ENCODE measurements around the gene FOXN3.

Gene FOXN3

DNA sequence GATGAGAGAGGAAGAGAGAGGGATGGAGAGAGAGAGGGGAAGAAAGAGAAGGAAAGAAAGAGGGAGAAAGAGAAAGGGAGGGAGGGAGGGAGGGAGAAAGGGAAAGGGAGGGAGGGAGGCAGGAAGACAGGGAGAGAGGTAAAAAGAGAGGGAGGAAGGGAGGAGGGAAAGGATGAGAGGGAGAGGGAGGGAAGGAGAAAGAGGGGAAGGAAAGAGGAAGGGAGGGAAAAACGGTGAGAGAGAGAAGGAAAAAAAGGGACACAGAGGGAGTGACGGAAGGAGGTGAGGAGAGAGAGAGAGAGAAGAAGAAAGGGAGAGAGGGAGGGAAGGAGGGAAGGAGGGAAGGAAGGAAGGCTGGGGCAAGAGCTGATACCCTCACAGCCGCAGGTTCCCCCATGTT lies 56.8 kb downstream of the FOXN3 start:
- no peak for DNase-seq (ENCODE audit: low read depth in 2 of 2)

DNA sequence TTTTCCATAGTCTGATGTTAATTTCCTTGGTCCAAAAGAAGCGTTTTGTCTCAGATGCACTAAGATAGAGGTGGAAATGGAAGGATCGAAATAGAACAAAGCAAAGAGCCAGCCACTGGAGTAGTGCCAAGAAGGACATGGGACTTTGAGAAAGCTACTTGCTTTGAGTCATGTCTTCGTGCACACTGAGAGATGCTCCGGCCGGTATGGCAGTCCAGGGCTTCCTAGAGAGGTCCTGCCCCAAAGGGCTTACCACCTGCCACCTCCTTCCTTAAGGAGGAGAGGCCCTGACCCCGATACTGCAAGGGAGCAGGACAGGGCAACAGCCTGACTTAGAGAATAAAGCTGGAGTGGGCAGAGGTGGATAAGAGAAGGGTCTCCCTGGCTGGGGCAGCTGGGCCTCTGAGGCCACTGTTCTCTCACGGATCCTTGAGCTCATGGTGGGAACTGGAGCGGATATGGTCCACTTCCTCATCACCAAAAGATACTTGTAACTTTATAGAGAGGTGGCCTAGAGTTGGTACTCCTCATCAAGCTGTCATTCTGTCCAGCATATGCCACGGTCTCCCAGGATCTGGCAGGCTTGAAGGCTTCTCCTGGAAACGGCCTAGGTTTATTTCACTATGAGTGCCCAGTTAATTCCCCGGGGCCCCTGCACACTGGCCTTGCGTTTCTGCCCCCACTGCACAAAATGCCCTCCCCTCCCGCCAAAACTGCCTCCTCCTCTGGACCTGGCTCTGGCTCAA lies 57.4 kb downstream of the FOXN3 start:
- no peak for DNase-seq (ENCODE audit: low read depth in 2 of 2)

DNA sequence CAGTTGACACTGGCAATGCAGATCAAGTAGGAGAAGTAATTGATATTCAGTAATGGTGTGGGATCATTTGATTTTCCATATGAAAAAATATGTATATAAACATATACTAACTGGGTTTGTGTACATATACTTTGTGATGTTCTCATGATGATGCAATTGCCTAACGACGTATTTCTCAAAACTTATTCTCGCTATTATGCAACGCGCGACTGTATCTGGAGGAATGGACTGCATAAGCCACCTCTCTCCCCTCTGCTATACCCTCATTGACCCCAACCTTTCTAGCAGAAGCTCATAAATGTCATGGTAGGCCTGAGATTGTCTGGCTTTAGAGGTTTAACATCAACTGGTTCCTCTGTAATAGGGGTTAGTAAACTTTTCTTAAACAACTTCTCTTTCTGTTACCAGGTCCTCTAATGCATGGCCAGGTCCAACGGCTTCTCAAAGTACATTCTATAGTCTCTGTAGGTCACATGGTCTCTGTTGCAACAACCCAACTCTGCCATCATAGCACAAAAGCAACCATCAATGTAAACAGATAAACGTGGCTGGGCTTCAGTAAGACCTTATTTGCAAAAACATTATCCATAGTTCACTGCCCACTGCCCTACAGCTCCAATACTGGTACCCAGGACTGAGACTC lies 59.3 kb downstream of the FOXN3 start:
- DNase-seq (ENCODE audit: low read depth in 2 of 2), result no peak

DNA sequence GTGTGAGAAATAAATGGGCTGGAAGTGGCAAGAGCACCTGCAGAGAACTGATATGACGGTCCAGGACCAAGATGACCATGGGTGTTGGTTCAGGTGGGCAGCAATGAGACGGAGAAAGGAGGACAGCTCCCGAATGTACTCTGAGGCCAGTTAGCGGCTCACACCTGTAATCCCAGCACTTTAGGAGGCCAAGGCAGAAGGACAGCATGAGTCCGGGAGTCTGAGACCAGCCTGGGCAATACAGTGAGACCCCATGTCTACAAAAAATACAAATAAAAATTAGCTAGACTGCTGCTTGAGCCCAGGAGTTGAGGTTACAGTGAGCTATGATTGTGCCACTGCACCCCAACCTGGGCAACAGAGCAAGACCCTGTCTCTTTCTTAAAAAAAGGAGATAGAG lies 60.1 kb downstream of the FOXN3 start:
- DNase-seq (ENCODE audit: low read depth in 2 of 2), result no peak

DNA sequence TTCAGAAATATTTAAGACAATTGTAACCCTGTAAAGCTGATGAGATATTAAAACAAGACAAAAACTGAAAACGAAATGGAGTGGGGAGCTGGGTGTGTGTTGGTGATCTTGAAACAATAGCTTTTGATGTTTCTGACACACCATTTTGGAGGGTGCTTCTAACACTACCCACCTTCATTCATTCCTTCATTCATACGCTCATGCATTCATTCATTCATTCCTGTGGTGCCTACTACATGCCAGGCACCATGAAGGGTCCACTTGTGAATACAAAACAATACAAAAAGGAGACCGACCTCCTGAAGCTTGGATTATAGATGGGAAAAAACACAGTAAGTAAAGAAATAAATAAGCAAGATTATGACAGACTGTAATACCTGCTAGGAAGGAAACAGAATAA lies 60.5 kb downstream of the FOXN3 start:
- DNase-seq (ENCODE audit: low read depth in 2 of 2), result no peak

DNA sequence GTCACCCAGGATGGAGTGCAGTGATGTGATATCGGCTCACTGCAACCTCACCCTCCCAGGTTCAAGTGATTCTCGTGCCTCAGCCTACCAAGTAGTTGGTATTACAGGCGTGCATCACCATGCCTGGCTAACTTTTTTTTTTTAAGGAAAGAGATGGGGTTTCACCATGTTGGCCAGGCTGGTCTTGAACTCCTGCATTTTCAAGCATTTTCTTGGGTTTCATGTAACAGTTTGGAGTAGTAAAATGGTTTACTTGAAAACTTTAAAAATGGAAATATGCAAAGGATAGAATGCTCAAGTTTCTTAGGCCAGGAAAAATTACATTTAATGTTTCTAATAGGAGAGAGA lies 63.3 kb downstream of the FOXN3 start:
- no peak for DNase-seq (ENCODE audit: low read depth in 2 of 2)

DNA sequence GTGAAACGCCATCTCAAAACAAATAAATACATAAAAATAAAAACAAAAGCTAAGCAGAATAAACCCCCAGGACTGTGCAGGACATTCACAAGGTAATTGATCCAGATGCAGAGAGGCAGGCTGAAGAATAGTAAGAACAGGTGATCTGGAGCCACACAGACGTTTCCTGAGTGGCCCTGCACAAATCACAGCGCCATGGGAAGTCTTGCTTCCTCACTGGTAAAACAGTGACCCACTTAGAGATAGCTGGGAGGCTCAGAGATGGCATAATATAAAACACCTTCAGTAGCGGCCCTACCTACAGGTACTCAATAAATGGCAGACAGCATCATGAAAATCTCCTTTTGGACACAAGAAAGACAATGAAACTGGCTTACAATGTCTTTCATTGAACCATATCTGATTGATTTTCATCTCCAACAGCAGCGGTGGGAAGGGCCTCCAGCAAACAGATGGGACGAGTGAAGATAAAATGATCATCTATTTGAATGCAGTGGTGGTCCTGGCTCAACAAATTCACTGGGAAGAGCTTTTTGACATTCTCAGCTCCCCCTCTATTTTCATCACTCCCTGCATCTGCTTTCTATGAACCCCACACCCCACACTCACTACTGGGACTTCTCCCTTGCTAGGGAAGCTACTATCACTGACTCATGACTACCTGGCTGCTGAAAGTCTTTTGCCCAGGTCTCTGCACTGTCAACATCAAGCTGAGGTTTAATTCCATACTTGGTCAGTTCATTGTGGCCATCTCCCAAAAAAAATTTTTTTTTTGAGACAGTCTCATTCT lies 63.9 kb downstream of the FOXN3 start:
- no peak for DNase-seq (ENCODE audit: low read depth in 2 of 2)

DNA sequence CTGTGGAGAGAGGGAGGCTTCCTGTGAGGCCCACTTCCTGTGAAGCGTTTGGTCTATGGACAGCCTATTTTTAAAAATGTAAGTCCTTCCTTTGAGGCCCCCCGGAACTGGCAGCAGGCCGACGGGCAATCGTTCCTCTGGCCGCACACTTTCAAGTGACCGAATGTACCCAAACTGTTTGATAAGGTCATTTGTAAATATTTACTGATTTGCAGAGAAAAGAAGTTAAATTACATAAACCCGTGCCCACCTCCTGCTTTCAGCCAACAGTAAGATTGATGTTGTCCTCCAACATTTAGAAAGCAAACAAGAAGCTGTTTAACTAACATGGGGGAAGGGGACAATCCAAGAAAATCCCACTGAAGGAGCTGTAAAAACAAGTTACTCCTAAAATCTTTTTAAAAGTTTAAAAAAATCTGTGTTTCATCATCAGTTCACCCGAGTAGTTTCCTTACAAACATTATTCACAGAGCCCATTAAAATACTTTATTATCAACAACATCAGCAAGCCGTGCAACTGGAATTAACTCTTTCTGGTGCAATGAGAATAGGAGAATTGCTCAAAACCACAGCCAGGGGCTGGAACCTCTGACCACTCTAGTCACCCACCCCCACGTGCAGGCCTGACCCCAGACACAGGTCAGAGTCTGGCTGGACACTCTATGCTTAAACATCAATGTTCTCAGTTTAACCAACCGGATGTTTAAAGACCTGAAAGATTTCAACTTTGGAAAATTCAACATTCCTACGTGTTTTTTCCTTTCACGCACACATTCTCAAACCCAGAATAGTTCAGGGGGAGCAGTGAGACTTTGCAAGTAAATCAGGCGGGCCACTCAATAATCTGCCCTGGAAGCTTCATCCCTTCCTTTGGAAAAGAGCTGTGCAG lies 65.3 kb downstream of the FOXN3 start:
- no peak for DNase-seq (ENCODE audit: low read depth in 2 of 2)

DNA sequence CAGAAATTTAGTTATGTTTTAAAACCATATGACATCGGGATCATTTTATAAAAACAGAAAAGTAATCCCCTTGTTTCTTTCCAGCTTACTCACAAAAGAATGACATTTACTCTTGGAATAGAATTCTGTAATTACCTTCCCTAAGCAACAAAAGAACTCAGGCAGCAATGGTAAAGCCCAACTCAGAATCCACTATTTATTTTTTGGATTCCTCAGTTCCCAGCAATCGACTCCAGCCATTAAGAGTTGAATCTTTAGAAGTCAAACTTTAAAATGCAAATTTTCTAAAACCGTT lies 65.9 kb downstream of the FOXN3 start:
- no peak for DNase-seq (ENCODE audit: low read depth in 2 of 2)

DNA sequence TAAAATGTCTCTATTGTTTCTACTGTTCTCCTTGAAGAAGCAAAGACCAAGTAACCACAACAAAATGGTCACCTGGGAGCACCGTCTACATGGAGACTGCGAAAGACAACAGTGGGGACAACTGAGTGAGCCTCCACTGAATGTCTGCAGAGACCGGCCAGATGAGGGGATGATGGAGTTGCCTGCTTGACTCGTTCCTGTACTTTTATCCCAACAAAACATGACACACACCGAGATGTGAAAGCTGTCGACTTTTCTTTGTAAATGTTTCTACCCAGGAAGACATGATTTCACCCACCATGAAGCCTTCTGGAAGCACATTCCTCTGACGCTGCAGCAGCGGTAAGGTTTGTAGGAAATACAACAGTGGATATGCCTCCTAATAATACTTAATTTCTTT lies 66.9 kb downstream of the FOXN3 start:
- no peak for DNase-seq (ENCODE audit: low read depth in 2 of 2)

DNA sequence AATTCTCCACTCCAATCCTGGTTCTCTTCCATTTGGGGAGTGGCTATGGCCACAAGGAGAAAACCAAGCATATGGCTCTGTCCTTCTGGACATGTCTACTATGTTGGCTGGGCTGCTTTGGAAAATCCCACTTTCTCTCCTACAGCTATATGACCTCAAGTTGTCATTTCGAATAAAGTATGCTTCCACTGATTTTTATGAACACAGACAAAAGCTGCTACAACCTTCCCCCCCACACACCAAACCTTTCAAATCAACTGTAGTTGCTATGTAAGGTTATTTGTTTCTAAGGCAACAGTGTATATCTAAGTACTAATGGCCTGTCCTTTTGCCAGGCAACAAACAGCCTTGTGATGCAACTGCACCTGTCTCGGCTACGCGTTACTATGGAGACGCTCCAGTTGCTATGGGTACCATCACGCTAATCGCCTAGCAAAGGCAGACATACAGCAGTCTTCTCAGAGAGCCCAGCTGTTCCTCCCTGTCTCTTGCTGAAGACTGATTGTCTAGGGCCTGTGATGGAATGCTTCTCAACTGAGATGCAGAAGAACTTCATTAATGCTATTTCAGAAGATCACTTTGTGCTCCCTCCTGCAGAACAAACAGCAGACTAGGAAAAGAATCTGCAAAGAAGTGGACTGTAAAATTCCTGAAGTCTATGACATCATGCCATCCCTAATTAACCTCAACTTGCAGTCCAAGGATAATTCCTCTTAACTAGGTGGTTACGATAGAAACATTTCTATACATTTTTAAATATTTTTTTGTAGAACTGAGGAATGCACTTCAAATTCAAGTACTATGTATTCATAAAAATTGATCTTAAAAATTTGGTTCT lies 67.6 kb downstream of the FOXN3 start:
- no peak for DNase-seq (ENCODE audit: low read depth in 2 of 2)

DNA sequence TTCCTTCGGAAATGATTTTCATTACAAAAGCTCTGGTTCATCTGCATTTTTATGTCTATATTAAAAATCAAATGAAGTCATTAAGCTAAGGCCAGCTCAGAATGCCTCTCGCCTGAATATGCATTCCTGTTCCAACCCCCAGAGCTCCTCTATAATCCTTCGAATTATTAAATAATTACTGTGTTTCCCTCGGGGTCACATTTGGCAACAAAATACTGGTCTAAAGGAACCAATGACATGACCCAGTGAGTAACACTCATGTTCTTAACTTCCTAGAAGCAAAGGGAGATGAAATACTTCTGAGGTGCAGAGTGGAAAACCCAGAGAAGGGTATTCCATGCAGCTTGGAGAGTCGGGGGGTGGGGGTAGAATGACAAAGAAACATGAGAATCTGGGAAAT lies 68.3 kb downstream of the FOXN3 start:
- DNase-seq (ENCODE audit: low read depth in 2 of 2), result no peak

DNA sequence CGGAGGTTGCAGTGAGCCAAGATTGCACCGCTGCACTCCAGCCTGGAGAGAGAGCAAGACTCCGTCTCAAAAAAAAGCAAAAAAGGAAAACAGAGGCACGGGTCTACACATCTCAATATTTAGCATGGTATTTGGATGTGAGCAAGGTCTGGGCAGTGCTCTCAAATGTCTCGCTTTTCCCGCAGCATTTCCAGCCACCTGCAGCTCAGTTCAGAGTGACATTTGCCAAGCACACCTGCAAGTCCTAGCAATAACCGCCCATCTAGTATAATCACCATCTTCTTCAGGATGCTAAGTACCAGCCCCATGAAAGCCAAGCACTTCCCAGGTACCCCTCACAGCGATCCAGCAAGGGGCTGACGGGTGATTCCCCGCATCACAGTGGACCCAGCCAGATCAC lies 69.1 kb downstream of the FOXN3 start:
- DNase-seq (ENCODE audit: low read depth in 2 of 2), result no peak

DNA sequence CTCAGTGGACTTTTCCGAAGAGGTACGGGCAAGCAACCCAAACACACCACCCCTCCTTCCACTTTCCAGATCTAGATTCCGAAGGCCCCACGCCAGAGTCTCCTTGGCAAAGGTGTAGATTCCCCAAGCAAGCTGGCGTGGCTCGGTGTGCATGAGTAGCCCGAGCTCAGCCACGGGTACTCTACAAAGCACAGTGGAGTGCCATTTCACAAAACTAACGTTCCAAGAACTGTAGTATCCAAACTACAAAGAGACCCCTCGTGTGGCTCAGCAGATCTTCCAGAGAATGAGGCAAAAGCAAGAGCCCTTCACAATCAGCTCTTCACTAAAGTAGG lies 72.1 kb downstream of the FOXN3 start:
- DNase-seq (ENCODE audit: low read depth in 2 of 2), result no peak

DNA sequence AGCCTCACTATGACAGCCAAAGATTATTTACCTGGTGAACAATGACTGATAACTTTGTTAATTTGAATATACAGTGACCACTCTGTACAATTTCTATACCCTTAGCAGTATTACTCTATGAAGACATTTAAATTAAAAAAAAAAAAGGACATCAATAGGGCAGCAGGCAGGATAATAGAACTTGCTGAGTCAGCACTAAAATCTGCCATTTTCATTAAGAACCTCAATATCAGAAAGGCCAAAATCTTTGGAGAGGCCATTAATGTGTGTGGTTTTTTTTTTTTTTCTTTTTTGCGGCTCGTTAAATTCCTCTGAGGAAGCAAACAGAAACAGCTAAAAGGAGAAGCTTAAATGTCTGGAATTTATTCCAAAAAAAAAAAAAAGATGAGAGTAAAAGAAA lies 73.7 kb downstream of the FOXN3 start:
- no peak for DNase-seq (ENCODE audit: low read depth in 2 of 2)

DNA sequence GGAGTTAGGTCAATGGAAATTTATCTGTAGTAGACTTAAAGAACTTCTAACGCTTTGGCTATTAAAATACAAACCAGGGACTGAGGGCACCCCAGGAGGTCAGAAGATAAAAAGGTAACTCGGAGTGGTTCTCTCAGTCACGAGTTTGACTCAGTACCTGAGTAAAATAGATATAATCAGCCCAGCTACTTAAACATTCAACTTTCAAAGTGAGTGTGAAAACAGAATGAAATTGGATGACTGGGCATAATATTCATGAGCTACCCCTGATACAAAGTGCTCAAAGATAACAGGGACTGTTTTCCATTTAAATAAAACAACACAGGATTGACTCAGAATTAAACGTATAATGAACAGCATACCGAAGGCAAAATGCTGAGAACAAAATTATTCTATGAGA lies 75.0 kb downstream of the FOXN3 start:
- no peak for DNase-seq (ENCODE audit: low read depth in 2 of 2)

DNA sequence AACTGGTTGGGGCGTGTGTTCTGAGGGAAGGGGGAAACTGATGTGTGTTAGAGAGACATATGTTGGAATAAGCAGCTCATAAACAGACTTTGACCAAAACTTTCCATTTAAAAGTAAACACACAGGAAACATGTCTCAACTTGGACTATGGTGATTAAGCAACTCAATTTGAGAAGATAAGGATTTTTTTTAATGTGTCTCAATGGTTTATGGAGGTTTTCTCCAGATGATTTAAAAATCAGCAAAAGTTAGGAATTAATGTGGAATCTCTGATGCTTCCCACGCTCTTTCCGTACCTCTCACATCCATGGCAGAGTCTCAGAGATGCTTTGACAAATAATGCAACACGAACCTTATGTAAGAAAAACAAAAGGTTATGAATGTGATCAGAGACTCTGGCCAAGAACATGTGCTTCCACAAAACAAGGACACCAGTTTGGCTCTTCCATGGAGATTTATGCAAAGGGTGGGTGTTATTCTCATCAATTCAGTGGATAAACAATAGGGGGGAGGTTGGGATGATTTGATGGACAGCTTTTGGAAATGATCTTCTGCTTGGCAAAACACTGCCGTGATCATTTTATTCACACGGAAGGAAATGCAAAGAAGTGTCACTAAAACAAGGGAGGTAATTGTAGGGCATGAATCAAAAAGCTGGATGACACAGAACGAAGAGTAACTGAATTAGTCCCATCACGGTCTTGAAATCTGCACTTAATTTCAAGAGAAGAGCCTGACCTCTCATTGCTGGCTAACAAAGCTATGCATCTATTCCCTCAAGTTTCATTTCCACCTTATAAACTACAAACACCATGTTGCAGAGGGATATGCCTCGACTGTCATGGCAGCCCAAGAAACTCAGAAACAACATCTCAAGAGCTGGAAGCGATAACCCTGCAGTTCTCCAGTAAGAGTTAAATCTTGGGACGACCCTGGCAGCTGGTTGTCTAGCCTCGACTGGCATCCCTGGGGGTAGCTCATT lies 76.5 kb downstream of the FOXN3 start:
- no peak for DNase-seq (ENCODE audit: low read depth in 2 of 2)

DNA sequence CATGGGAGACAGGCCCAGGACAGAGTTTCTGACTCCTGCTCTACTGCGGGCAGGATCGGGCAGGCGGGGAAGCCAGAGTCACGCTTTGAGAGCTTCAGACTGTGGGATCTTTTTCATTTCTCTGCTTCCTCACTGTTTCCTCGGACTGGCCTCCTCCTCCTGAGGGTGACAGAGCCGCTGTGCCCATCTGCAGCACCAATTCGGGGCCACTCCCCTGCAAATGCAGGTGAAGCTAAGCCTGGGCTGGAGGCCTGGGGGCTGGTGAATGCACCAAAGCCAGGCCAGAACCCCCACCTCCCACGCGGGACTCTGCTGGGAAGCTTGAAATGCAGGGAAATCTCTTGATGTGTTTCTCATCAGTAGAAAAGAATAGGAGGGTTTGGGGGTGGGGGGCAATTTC lies 77.5 kb downstream of the FOXN3 start:
- DNase-seq (ENCODE audit: low read depth in 2 of 2), result no peak

DNA sequence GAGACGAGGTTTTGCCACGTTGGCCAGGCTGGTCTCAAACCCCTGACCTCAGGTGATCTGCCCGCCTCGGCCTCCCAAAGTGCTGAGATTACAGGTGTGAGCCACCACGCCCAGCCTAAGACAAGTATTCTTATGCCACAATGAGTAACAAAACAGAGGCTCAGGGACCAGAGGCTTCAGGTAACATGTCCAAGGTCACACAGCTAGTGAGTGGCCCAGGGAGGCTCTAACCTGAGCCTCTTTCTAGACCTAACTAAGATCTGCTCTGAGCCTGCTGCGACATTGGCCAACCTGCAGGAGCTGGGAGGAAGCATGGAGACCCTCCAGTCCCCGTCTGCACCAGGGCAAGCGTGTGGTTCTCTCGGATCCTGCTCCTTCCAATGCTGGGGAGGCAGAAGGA lies 77.9 kb downstream of the FOXN3 start:
- no peak for DNase-seq (ENCODE audit: low read depth in 2 of 2)

DNA sequence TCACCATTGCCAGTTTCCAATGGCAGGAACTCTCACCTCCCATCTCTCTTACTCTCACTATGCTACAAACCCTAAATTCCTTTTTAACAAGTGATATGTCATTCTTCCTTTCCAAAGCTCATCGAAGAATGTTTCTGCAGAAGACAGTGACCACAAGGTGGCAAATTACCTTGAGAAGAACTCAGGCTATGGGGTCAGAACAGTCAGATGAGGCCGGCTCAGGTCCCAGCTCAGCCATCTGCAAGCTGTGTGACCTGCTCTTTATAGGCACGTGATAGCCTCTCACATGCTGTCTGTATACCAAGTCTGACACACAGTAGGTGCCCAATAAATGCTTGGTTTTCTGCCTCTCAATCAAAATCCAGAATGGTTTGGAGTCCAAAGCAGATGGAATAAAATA lies 80.7 kb downstream of the FOXN3 start:
- DNase-seq (ENCODE audit: low read depth in 2 of 2), result no peak

Measured in activated CD8-positive, alpha-beta memory T cell treated with anti-CD3 and anti-CD28 coated beads for 4 hours (primary cell).